Measurements from ENCODE around the gene PPP2R2B. TPM values are rescaled to one million over a fixed set of nuclear protein-coding genes. Genes with fewer than 3 reads are reported as not detected.

The PPP2R2B gene
- total RNA-seq, 1 experiment from 2014 or later, result not detected

DNA sequence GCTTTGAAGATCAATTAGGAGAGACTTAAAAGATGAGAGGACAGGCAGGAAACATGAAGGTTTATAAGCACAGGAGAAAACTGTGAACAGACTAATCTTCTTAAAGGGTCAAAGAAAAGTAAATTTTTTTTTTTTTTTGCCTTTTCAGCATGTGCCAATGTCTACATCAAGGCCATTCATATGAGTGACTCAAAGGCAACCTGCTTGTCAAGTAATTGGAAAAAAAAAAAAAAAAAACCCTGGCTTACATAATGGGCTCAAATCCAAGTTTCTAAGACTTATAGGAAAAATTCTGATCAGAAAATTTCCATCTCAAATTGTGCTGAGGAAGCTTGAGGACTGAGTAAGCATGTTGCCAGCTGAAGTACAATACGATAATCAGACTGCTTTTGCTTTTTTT lies 15.9 kb downstream of the PPP2R2B start:
- POLR2A ChIA-PET (ENCODE audit: unreplicated experiment), result no interaction called here
- Histone ChIP-seq H3K27me3 (ENCODE audit: low read length) (no peaks in the 10 kb centered on the region), H3K79me2 (ENCODE audit: low read length) (no peaks in the 10 kb centered on the region), H2AFZ (ENCODE audit: low read length) (no peak overlapping the region), H3K27ac (ENCODE audit: low read length) (no peak overlapping the region), H4K20me1 (ENCODE audit: low read length) (no peaks in the 10 kb centered on the region), H3K9ac (ENCODE audit: low read length) (no peak overlapping the region), H3K4me2 (ENCODE audit: low read length) (no peak overlapping the region), H3K4me3 (ENCODE audit: low read length) (no peak overlapping the region), H3K36me3 (ENCODE audit: low read depth, low read length) (no peaks in the 10 kb centered on the region), H3K4me1 (ENCODE audit: insufficient read depth, low read length) (no peaks in the 10 kb centered on the region; the same call in 1 of the 2 replicates), H3F3A (ENCODE audit: low read length, unreplicated experiment) (no peaks in the 10 kb centered on the region), H3K9me2 (replicated peaks; ENCODE audit: low read length) (no peaks in the 10 kb centered on the region), H3K9me3 (ENCODE audit: low read length) (no peaks in the 10 kb centered on the region)
- CTCF ChIA-PET, result no interaction called here
- ATAC-seq (no peak), DNase-seq (peak; percentile 17)
- intact Hi-C loops (cut with micrococcal nuclease), result no loop called here
- BruUV-seq (replicated peaks), result no TSS peak
- no peak for TF ChIP-seq CTCF (conservative IDR thresholded peaks at IDR 0.05; ENCODE audit: low read depth, low read length)
- no peak for TF ChIP-seq EZH2 (IDR thresholded peaks at IDR 0.05; ENCODE audit: low read length, unreplicated experiment)
- no peak for TF ChIP-seq EZH2phosphoT487 (IDR thresholded peaks at IDR 0.05; ENCODE audit: borderline replicate concordance, low read length)

GRCh38 chr5:146860213-146860893 lies 18.2 kb downstream of the PPP2R2B start:
- Histone ChIP-seq H3K4me2 (ENCODE audit: low read length) (no peak overlapping the region), H3K4me3 (ENCODE audit: low read length) (no peak overlapping the region), H3K9me3 (ENCODE audit: low read length) (no peaks in the 10 kb centered on the region), H4K20me1 (ENCODE audit: low read length) (no peaks in the 10 kb centered on the region), H3K9me2 (replicated peaks; ENCODE audit: low read length) (no peaks in the 10 kb centered on the region), H3K27ac (ENCODE audit: low read length) (no peak overlapping the region), H3K27me3 (ENCODE audit: low read length) (no peaks in the 10 kb centered on the region), H3K79me2 (ENCODE audit: low read length) (no peaks in the 10 kb centered on the region), H3F3A (ENCODE audit: low read length, unreplicated experiment) (no peaks in the 10 kb centered on the region), H2AFZ (ENCODE audit: low read length) (no peak overlapping the region), H3K9ac (ENCODE audit: low read length) (no peak overlapping the region), H3K36me3 (ENCODE audit: low read depth, low read length) (no peaks in the 10 kb centered on the region), H3K4me1 (ENCODE audit: insufficient read depth, low read length) (no peaks in the 10 kb centered on the region; the same call in 1 of the 2 replicates)
- ATAC-seq (no peak), DNase-seq (peak; percentile 57)
- intact Hi-C loops (cut with micrococcal nuclease), result no loop called here
- CTCF ChIA-PET, result no interaction called here
- TF ChIP-seq EZH2 (IDR thresholded peaks at IDR 0.05; ENCODE audit: low read length, unreplicated experiment) (no peak), EZH2phosphoT487 (IDR thresholded peaks at IDR 0.05; ENCODE audit: borderline replicate concordance, low read length) (no peak), CTCF (conservative IDR thresholded peaks at IDR 0.05; ENCODE audit: low read depth, low read length) (no peak)
- POLR2A ChIA-PET (ENCODE audit: unreplicated experiment), result no interaction called here
- BruUV-seq (replicated peaks), result no TSS peak

DNA sequence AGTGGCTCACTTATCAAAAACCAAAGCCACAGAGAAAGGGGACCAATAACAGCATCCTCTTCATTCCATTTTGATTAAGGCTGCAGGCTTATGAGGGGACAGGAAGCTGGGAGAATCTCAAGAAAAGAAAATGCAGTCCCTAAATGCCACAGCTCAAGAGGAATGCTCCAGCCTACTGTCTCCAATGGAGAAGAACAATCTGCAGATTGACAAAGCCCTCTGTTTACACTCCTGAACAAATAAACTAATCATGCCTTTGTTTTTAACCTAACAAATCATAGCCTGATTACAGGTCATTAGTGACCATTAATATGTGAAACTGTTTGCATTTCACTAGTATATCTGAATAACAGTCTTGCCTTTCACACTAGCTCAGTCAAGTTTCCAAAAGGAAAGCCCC lies 26.5 kb downstream of the PPP2R2B start:
- DNase-seq, result no peak
- BruUV-seq (replicated peaks), result no TSS peak
- ChIA-PET POLR2A (ENCODE audit: unreplicated experiment) (no interaction called here), CTCF (no interaction called here)
- no peaks in the 10 kb centered on the region for H3K79me2 ChIP-seq (ENCODE audit: low read length)
- H2AFZ ChIP-seq (ENCODE audit: low read length), result no peak overlapping the region
- 0 out of 2 replicates have a peak, but pooled peaks cover 4% of the 10 kb centered on the region for H3K27me3 ChIP-seq (ENCODE audit: low read length)
- no peaks in the 10 kb centered on the region for H3K9me2 ChIP-seq (replicated peaks; ENCODE audit: low read length)
- H3K36me3 ChIP-seq (ENCODE audit: low read depth, low read length), result no peaks in the 10 kb centered on the region
- TF ChIP-seq CTCF (conservative IDR thresholded peaks at IDR 0.05; ENCODE audit: low read depth, low read length), result no peak
- no peak for TF ChIP-seq EZH2 (IDR thresholded peaks at IDR 0.05; ENCODE audit: low read length, unreplicated experiment)
- no peak for TF ChIP-seq EZH2phosphoT487 (IDR thresholded peaks at IDR 0.05; ENCODE audit: borderline replicate concordance, low read length)
- no peaks in the 10 kb centered on the region for H3K9me3 ChIP-seq (ENCODE audit: low read length)
- no peak overlapping the region for H3K4me3 ChIP-seq (ENCODE audit: low read length)
- H3K27ac ChIP-seq (ENCODE audit: low read length), result no peak overlapping the region
- no peak for ATAC-seq
- H3K4me1 ChIP-seq (ENCODE audit: insufficient read depth, low read length), result no peaks in the 10 kb centered on the region
- no peak overlapping the region for H3K4me2 ChIP-seq (ENCODE audit: low read length)
- no peaks in the 10 kb centered on the region for H3F3A ChIP-seq (ENCODE audit: low read length, unreplicated experiment)
- intact Hi-C loops (cut with micrococcal nuclease), result no loop called here
- no peak overlapping the region for H3K9ac ChIP-seq (ENCODE audit: low read length)
- no peaks in the 10 kb centered on the region for H4K20me1 ChIP-seq (ENCODE audit: low read length)

All from PC-3 (cell line).